HEK293 (cell line): Measurements from ENCODE around the gene ANKRD40.

ENCODE experiments used
- CTCF ChIP-seq: fragments of 450-650 bp; formaldehyde crosslinking; IDR thresholded peaks from 2 replicates; pipeline ENCODE4 v1.5.1; 2016; ENCODE audit warnings: missing biosample characterization, missing genetic modification characterization
- PATZ1 ChIP-seq: fragments of 450-650 bp; formaldehyde crosslinking; IDR thresholded peaks from 2 replicates; pipeline ENCODE4 v1.5.1; 2016; ENCODE audit warnings: missing biosample characterization, missing genetic modification characterization
- SETDB1 ChIP-seq: IDR thresholded peaks from one replicate; pipeline ENCODE4 v1.6.1; 2017; ENCODE audit warnings: mild to moderate bottlenecking, low read length, moderate library complexity, mixed read lengths; ENCODE audit not compliant: insufficient read length
- TCF7L2 ChIP-seq: IDR thresholded peaks from 2 replicates; pipeline ENCODE4 v1.6.1; 2011; ENCODE audit warnings: low read depth, mild to moderate bottlenecking, inconsistent platforms, low read length, moderate library complexity, borderline replicate concordance
- ZBTB11 ChIP-seq: fragments of 450-650 bp; formaldehyde crosslinking; conservative IDR thresholded peaks from 2 replicates; pipeline ENCODE4 v1.5.1; 2016; ENCODE audit warnings: low read depth, missing biosample characterization, missing genetic modification characterization
- ZBTB20 ChIP-seq: fragments of 450-650 bp; formaldehyde crosslinking; IDR thresholded peaks from 2 replicates; pipeline ENCODE4 v1.5.1; 2016; ENCODE audit warnings: missing biosample characterization, missing genetic modification characterization
- ZBTB44 ChIP-seq: fragments of 450-650 bp; IDR thresholded peaks from 2 replicates; pipeline ENCODE4 v1.5.1; 2018; ENCODE audit warnings: missing biosample characterization, mild to moderate bottlenecking, missing genetic modification characterization
- ZNF16 ChIP-seq: fragments of 450-650 bp; formaldehyde crosslinking; IDR thresholded peaks from 2 replicates; pipeline ENCODE4 v1.5.1; 2016; ENCODE audit warnings: low read depth, missing biosample characterization, missing genetic modification characterization
- ZNF23 ChIP-seq: fragments of 450-650 bp; formaldehyde crosslinking; IDR thresholded peaks from 2 replicates; pipeline ENCODE4 v1.5.1; 2016; ENCODE audit warnings: missing biosample characterization, missing genetic modification characterization, borderline replicate concordance
- ZNF24 ChIP-seq: fragments of 450-650 bp; formaldehyde crosslinking; IDR thresholded peaks from 2 replicates; pipeline ENCODE4 v1.5.1; 2016; ENCODE audit warnings: missing biosample characterization, missing genetic modification characterization
- ZNF274 ChIP-seq, 2 experiments: fragments of 200-500 bp in 1 of 2; fragments of 450-650 bp in 1 of 2; sonication (Bioruptor generic) in 1 of 2; formaldehyde crosslinking in 1 of 2; IDR thresholded peaks; 2 replicates each; pipeline versions ENCODE4 v1.5.1 to v1.6.1; 2014 to 2016; ENCODE audit warnings: borderline replicate concordance in 1 of 2, inconsistent platforms in 1 of 2, low read length in 1 of 2, missing biosample characterization in 1 of 2, missing genetic modification characterization in 1 of 2
- ZNF341 ChIP-seq: fragments of 450-650 bp; formaldehyde crosslinking; IDR thresholded peaks from 2 replicates; pipeline ENCODE4; 2016; ENCODE audit warnings: low read depth, missing biosample characterization, missing genetic modification characterization
- ZNF449 ChIP-seq: fragments of 450-650 bp; formaldehyde crosslinking; IDR thresholded peaks from 2 replicates; pipeline ENCODE4 v1.5.1; 2017; ENCODE audit warnings: missing biosample characterization, mild to moderate bottlenecking, missing genetic modification characterization, moderate library complexity
- ZNF558 ChIP-seq: fragments of 450-650 bp; formaldehyde crosslinking; IDR thresholded peaks from 2 replicates; pipeline ENCODE4 v1.5.1; 2016; ENCODE audit warnings: missing biosample characterization, missing genetic modification characterization

- TF ChIP-seq CTCF (tag by site-specific recombination) (no peak), ZBTB44 (tag by site-specific recombination) (no peak), ZNF274 (IDR thresholded peaks at IDR 0.05; ENCODE audit: low read length) (no peak), ZNF274 (tag by site-specific recombination; IDR thresholded peaks at IDR 0.05; ENCODE audit: borderline replicate concordance) (no peak), ZNF24 (tag by site-specific recombination) (no peak), TCF7L2 (no peak), ZBTB20 (tag by site-specific recombination) (no peak), ZNF341 (tag by site-specific recombination) (no peak), PATZ1 (no peak), ZNF558 (tag by site-specific recombination) (no peak), ZNF16 (no peak), ZNF449 (no peak), ZNF23 (no peak), SETDB1 (no peak), ZBTB11 (no peak)
Observed at GRCh38 chr17:50677851-50678375, 29.8 kb downstream of the ANKRD40 start.
